DMS153 treated with DMSO at 0.1 percent for 48 hours (cell line): Measurements from ENCODE around the gene KLC3.

Experiments used
- DNase-seq: peaks from one replicate; lab custom pipeline; 2025; ENCODE audit not compliant: unreplicated experiment; lab: John Stamatoyannopoulos, UW

Gene KLC3

GRCh38 chr19:45348367-45349125 is 8.0 kb downstream of the KLC3 start:
- DNase-seq = no peak

- no peak for DNase-seq
Observed at GRCh38 chr19:45349126-45349415, 8.5 kb downstream of the KLC3 start.

- DNase-seq = no peak
Observed at GRCh38 chr19:45349430-45349941, 8.9 kb downstream of the KLC3 start.

- no peak for DNase-seq
Observed at GRCh38 chr19:45350477-45351058, 10.0 kb downstream of the KLC3 start.

- DNase-seq = no peak
Observed at GRCh38 chr19:45351401-45351952, 10.9 kb downstream of the KLC3 start.

GRCh38 chr19:45352062-45352461 is 11.5 kb downstream of the KLC3 start:
- DNase-seq = no peak

- no peak for DNase-seq
Observed at GRCh38 chr19:45352471-45352870, 11.9 kb downstream of the KLC3 start.

- no peak for DNase-seq
Observed at GRCh38 chr19:45352914-45353796, 12.6 kb downstream of the KLC3 start.

- no peak for DNase-seq
Observed at GRCh38 chr19:45354241-45354842, 13.8 kb downstream of the KLC3 start.

- no peak for DNase-seq
Observed at GRCh38 chr19:45355402-45355801, 14.9 kb downstream of the KLC3 start.

- no peak for DNase-seq
Observed at GRCh38 chr19:45355910-45356309, 15.4 kb downstream of the KLC3 start.

GRCh38 chr19:45356760-45357444 is 16.4 kb downstream of the KLC3 start:
- DNase-seq = no peak

GRCh38 chr19:45357445-45357783 is 16.9 kb downstream of the KLC3 start:
- DNase-seq = no peak

GRCh38 chr19:45358213-45358792 is 17.8 kb downstream of the KLC3 start:
- DNase-seq = no peak

- no peak for DNase-seq
Observed at GRCh38 chr19:45361608-45362007, 21.1 kb downstream of the KLC3 start.

- no peak for DNase-seq
Observed at GRCh38 chr19:45362291-45362690, 21.7 kb downstream of the KLC3 start.

GRCh38 chr19:45363861-45364459 is 23.4 kb downstream of the KLC3 start:
- DNase-seq = no peak

GRCh38 chr19:45364696-45365095 is 24.1 kb downstream of the KLC3 start:
- no peak for DNase-seq

- no peak for DNase-seq
Observed at GRCh38 chr19:45368127-45368526, 27.6 kb downstream of the KLC3 start.
